ENCODE results near the gene CDH26.

- TF ChIP-seq CTCF (IDR thresholded peaks at IDR 0.05) (no peak), POLR2A (IDR thresholded peaks at IDR 0.05) (no peak)
These were observed 62.0 kb downstream of the CDH26 start for GRCh38 chr20:60020251-60020650.

Measured in uterus (tissue), 2 donors.